ENCODE data around the gene BHLHE23.
"Not testable (repeated sequence)": the region's sequence is repeated elsewhere in the genome, so short reads cannot be mapped to it uniquely, and the experiment has no call there.

Gene BHLHE23

DNA sequence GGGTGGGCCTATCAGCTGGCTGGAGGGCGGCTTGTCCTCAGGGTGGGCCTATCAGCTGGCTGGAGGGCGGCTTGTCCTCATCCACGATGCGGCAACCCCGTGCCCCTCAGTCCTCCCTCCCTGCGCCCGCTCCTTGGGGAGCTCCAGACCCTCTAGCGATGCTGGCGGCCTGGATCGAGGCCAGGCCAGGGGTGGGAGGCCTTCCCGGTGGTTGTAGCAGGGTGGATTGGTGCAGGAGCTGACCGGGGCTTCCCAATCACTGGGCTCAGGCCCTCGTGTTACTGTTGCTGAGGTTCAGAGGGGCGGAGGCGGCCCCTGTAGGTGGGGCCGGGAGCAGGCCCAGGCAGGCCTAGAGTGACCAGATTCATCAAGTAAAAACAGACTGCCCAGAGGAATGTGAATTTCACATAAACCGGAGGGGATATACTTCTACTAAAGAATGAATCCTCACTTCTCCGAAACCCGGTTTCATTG lies 45.4 kb downstream of the BHLHE23 start:
- no peak for TF ChIP-seq TAF1 (IDR thresholded peaks at IDR 0.05; ENCODE audit: low read depth, low read length)
- TF ChIP-seq POU2F2 (IDR thresholded peaks at IDR 0.05; ENCODE audit: low read depth, low read length): no peak
- TF ChIP-seq POLR2A (IDR thresholded peaks at IDR 0.05; ENCODE audit: low read depth, low read length): no peak
- TF ChIP-seq SPI1 (IDR thresholded peaks at IDR 0.05; ENCODE audit: low read depth, low read length): no peak
- no peak for TF ChIP-seq PAX5 (IDR thresholded peaks at IDR 0.05; ENCODE audit: insufficient read depth, low read length, severe bottlenecking)
- DNase-seq (ENCODE audit: insufficient read length, low spot score) (no peak), FAIRE-seq (no peak)

- FAIRE-seq; DNase-seq (ENCODE audit: insufficient read length, low spot score): not testable (repeated sequence)
Observed at GRCh38 chr20:62960446-62961309, 46.1 kb downstream of the BHLHE23 start.

- TF ChIP-seq POLR2A (IDR thresholded peaks at IDR 0.05; ENCODE audit: low read depth, low read length): no peak
- no peak for TF ChIP-seq POU2F2 (IDR thresholded peaks at IDR 0.05; ENCODE audit: low read depth, low read length)
- TF ChIP-seq TAF1 (IDR thresholded peaks at IDR 0.05; ENCODE audit: low read depth, low read length): no peak
- TF ChIP-seq SPI1 (IDR thresholded peaks at IDR 0.05; ENCODE audit: low read depth, low read length): no peak
- TF ChIP-seq PAX5 (IDR thresholded peaks at IDR 0.05; ENCODE audit: insufficient read depth, low read length, severe bottlenecking): no peak
- no peak for DNase-seq (ENCODE audit: insufficient read length, low spot score)
- FAIRE-seq: peak; percentile 50
Observed at GRCh38 chr20:62959998-62960436, 46.7 kb downstream of the BHLHE23 start.

- FAIRE-seq: no peak
- TF ChIP-seq POU2F2 (IDR thresholded peaks at IDR 0.05; ENCODE audit: low read depth, low read length) (no peak), POLR2A (IDR thresholded peaks at IDR 0.05; ENCODE audit: low read depth, low read length) (no peak), POLR2AphosphoS5 (IDR thresholded peaks at IDR 0.05; ENCODE audit: low read depth, low read length) (no peak)
- DNase-seq (ENCODE audit: insufficient read length, low spot score): no peak
Observed at GRCh38 chr20:62959101-62959971, 47.4 kb downstream of the BHLHE23 start.

- TF ChIP-seq POU2F2 (IDR thresholded peaks at IDR 0.05; ENCODE audit: low read depth, low read length) (no peak), TAF1 (IDR thresholded peaks at IDR 0.05; ENCODE audit: low read depth, low read length) (no peak), POLR2A (IDR thresholded peaks at IDR 0.05; ENCODE audit: low read depth, low read length) (no peak), PAX5 (IDR thresholded peaks at IDR 0.05; ENCODE audit: insufficient read depth, low read length, severe bottlenecking) (no peak), SPI1 (IDR thresholded peaks at IDR 0.05; ENCODE audit: low read depth, low read length) (no peak), POLR2AphosphoS5 (IDR thresholded peaks at IDR 0.05; ENCODE audit: low read depth, low read length) (no peak)
- FAIRE-seq: no peak
- no peak for DNase-seq (ENCODE audit: insufficient read length, low spot score)
Observed at GRCh38 chr20:62958388-62959100, 48.2 kb downstream of the BHLHE23 start.

DNA sequence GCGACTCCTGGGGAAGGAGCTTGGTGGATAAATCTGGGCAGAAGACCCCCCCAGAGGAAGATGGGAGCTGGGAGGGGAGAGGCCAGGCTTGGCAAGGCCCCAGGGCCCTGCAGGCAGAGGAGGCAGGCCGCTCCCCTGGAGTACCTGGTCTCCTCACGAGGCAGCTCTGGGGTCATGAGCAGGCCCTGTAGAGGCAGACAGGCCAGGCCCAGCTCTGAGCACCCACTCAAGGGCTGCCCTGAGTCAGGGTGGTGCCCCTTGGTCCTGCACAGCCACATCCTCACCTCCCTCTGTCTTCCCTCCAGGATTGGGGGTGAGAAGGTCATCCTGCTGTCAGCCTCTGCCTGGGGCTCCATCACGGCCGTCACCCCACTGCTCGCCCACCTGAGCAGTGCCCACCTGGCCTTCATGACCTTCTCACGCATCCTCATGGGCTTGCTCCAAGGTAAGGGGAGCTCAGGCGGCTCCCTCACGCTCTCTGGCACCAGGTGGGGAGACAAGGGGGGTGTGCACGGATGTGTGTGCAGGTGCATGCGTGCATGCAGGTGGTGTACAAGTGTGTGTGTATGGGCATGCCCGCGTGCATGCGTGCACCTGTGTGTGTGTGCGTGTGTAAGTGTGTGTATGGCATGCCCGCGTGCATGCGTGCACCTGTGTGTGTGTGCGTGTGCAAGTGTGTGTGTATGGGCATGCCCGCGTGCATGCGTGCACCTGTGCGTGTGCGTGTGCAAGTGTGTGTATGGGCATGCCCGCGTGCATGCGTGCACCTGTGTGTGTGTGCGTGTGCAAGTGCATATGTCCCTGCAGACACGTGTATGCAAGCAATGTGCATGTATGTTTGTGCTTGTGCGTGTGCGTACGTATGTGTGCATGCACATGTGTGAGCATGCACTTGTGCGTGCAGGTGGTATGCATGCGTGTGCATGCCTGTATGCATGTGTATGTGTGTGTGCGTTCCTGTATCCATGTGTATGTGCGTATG lies 49.3 kb downstream of the BHLHE23 start:
- DNase-seq (ENCODE audit: insufficient read length, low spot score) (no peak), FAIRE-seq (peak; percentile 57)
- TF ChIP-seq POLR2A (IDR thresholded peaks at IDR 0.05; ENCODE audit: low read depth, low read length): no peak
- no peak for TF ChIP-seq POU2F2 (IDR thresholded peaks at IDR 0.05; ENCODE audit: low read depth, low read length)
- no peak for TF ChIP-seq PAX5 (IDR thresholded peaks at IDR 0.05; ENCODE audit: insufficient read depth, low read length, severe bottlenecking)
- no peak for TF ChIP-seq POLR2AphosphoS5 (IDR thresholded peaks at IDR 0.05; ENCODE audit: low read depth, low read length)
- no peak for TF ChIP-seq TAF1 (IDR thresholded peaks at IDR 0.05; ENCODE audit: low read depth, low read length)
- no peak for TF ChIP-seq SPI1 (IDR thresholded peaks at IDR 0.05; ENCODE audit: low read depth, low read length)

GRCh38 chr20:62956387-62957135 lies 50.2 kb downstream of the BHLHE23 start:
- no peak for DNase-seq (ENCODE audit: insufficient read length, low spot score)
- TF ChIP-seq POLR2A (IDR thresholded peaks at IDR 0.05; ENCODE audit: low read depth, low read length) (no peak), SPI1 (IDR thresholded peaks at IDR 0.05; ENCODE audit: low read depth, low read length) (no peak), POLR2AphosphoS5 (IDR thresholded peaks at IDR 0.05; ENCODE audit: low read depth, low read length) (no peak), TAF1 (IDR thresholded peaks at IDR 0.05; ENCODE audit: low read depth, low read length) (no peak), PAX5 (IDR thresholded peaks at IDR 0.05; ENCODE audit: insufficient read depth, low read length, severe bottlenecking) (no peak), POU2F2 (IDR thresholded peaks at IDR 0.05; ENCODE audit: low read depth, low read length) (no peak)
- no peak for FAIRE-seq
